Stimulated activated CD8-positive, alpha-beta memory T cell treated with anti-CD3 and anti-CD28 coated beads, Interleukin-4, amount 100 ng/mL, for 48 hours (primary cell): ENCODE measurements around the gene PDE4D.
"Not testable (repeated sequence)": the region's sequence is repeated elsewhere in the genome, so short reads cannot be mapped to it uniquely, and the experiment has no call there.

Experiments used
- DNase-seq: peaks from one replicate; pipeline ENCODE4 v3.0.0-alpha.2; 2020

Gene PDE4D

DNA sequence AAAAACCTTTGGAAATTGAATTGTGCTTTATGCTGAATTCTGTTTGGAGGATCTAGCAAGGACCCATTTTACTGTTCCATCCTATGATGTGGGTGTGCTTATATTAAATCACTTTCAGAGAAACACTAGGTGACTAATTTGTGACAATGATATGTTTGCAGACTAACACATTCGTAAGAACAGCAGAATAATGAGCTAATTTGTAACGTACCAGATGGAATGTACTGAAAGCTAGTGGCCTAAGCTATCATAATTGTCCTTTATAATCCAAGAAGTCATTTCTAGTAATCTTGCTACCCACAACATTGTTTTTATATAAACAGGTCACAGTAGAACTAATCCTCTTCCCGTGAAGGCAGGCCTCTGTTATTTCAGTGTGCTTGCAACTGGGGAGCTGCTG lies 292.5 kb downstream of the PDE4D start:
- DNase-seq, result no peak

DNA sequence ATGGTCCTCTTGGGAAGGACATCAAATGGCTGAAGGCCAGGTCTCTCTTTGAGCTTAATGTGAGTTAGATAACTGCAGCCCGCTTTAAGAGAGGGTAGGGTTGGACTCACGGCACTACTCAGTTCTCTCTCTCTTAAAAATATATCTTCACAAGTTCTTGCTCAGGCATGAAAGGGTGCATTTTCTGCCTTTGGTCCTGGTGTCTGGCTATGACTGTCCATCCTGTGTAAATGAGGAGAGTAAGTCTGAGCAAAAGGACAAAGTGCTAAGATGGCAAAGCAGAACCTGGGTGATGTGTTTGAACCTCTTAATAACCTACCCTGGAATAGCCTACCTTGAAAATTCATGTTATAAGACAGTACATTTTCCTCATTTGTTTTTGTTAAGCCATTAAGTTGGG lies 293.4 kb downstream of the PDE4D start:
- no peak for DNase-seq

DNA sequence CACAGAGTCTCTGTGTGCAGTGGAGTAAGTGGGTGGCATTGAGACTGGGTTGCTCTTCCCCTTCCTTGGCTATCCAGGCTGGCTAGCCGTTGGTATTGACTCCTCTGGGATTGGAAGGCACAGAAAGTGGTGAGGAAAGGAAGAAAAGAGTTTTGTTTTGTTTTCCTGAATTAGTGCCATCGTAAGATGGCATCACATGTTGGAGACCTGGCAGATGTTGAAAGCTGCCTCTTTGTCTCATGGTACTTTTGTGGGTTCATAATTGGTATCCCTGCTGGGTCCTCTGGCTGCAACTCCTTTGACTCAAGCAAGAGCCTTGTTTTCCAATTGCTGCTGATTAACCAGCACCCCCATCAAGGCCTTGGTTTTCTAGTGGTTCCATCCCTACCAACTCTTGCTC lies 293.8 kb downstream of the PDE4D start:
- DNase-seq, result no peak

DNA sequence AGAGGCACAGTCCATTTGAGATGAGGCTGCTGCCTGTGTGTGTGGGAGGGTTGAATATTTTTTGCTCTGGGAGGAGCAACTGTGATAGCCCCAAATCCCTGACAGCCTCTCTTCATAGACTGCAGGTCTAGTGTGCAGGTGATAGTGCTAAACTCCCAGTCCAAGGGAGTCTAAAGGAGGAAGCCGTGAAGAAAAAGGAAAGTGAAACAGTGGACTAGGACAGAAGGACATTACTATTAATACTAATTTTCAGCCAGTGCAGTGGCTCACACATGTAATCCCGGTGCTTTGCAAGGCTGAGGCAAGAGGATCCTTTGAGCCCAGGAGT lies 295.0 kb downstream of the PDE4D start:
- DNase-seq, result no peak

DNA sequence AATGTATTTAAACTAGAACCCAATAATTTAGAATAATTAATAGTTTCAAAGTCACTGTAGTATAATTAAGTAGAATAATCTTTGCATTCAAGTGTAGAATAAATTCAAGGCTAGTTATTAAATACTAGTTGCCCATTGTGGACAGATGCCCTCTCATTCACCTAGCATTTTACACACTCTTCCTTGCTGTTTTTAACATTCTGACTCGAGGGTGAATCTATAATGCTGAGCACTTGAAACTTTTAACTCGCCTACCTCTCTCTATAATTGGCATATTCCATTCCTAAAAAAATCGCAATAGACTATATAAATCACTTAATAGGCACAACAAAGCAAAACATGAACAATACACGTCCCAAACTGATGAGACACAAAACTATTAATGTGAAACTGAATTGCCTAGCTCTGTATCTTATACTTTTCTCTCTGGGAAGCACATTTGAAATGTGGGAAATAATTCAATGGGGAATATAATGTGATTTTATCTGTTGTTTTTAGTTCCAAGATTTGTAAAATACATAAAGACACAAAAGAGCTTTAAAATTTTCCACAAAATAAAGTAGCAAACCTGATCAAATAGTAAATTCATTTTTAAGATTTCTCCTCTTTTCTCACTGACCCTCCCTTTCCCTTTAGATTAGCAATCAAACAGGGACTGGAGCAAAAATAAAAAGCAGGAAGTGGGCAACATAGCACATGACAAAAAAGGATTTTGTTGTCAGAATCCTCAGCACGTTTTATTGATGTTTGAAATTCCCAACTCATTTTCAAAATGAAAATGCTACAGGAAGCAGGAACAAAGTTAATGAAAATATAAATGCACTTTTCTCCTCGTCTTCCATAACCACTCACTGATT lies 295.6 kb downstream of the PDE4D start:
- DNase-seq, result no peak

DNA sequence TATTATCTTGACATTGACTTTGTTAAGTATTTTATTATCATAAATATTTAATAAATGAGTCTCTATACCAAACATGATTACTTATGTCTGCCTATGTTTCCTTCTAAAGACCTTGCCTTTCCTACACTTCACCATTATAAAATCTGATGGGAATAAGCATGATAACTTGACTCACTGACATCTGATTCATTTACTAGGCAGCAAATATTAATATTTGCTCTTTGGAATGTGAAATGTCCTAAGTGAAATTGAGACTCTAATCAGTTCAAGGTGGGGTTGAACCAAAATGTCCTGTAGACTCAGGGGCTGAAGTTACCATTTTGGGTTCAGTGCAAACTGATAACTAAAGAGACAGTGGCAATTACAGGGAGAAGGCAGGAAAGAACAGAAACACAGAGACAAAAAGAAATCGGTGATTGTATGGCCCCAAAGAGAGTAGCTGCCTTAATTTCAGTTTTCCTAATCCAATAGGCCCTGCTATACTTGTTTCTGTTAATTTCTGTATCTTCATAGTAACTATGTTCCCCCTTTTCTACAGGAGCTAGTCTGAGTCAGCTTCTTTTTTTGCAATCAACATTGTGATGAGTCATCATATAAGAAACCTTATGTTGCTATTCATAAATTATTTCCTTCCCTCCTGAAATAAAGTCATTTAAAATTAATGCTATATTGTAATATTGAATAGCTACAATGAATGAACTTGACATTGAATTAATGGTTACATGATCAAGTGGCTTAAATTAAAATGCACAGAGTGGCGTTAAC lies 296.8 kb downstream of the PDE4D start:
- DNase-seq, result no peak

DNA sequence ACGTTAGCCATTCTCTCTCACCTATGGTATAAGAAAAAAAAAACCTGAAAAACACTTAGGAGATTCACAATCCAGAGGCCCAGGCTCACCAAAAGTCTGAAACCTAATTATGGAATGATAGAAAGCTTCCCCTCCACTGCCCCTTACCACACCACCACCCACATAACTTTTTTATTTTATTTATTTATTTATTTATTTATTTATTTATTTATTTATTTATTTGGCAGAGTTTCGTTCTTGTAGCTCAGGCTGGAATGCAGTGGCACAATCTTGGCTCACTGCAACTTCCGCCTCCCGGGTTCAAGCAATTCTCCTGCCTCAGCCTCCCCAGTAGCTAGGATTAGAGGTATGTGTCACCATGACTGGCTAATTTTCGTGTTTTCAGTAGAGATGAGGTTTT lies 299.4 kb downstream of the PDE4D start:
- not testable (repeated sequence) for DNase-seq

DNA sequence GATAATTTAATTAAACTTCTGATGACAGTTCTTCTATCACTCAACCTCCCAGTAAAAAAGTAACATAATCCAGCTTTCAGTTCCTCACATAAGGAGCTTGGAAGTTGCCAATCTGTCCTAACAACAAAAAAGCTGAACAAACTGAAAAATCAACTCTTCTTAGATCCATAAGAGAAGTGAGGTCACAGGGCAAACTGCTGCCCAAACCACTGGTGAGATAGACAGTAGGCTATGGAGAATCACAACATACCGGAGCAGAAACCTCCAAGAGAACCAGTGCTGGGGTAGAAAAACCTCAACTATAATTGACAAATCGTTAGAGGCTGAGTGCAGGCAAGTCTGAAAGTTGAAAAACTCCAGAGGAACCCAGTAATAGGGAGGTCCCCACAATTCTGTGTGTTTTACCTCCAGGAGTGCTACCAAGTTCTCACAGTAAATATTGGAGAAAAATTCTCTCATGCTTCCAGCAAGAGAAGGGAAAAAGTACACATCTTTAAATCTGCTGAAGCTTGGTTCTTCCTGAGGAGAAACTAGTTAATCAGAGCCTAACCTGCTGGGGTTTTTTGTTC lies 300.0 kb downstream of the PDE4D start:
- DNase-seq, result no peak

DNA sequence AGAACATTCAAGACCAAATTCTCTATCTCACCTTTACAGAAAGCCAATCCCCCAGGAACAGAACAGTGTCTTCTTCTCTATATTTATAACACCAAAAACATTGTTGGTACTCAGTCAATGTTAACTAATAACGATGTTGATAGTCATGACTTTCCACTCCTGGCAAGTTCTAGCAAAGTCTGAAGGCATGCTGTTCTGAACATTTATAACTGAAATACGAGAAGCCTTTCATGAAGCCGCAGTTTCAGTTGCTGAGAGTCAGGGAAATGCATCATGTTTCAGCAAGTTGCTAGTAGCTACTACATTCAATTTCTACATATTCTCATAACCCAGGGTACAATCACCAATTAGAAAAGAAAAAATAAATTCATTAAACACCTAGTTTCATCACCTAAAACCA lies 301.4 kb downstream of the PDE4D start:
- DNase-seq, result no peak

DNA sequence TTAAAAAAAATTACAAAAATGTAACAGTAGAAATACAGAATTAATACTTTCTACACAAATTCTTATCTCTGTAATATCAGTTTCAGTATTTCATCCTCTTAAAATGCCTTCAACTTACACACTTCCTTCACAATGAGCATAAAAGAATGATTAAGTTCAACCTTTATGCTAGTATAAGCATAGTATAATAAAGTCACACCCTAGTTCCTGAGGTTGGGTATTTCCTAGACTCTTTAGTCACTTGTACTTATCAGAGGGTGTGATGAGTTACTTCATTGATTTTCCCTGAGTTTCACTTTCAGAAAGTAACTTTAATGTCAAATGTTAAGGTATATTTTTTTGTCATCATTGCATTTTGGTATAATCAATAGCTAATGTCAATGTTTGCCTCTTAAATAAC lies 302.4 kb downstream of the PDE4D start:
- no peak for DNase-seq

DNA sequence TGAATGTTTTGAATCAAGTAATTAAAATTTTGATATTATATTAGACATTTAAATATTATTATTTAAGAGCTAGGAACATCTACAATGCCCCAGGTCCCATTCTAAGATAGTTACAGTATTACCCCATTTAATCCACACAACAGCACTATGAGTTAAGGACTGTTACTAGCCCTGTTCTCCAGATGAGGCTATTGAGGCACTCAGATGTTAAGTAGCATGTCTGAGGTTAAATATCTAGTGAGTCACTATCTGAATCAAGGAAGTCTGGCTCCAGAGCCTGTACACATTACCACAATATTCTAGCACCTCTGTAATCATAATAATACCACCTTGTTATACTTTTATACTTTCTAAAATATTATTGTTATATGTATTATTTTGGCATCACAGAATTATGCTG lies 304.6 kb downstream of the PDE4D start:
- no peak for DNase-seq

DNA sequence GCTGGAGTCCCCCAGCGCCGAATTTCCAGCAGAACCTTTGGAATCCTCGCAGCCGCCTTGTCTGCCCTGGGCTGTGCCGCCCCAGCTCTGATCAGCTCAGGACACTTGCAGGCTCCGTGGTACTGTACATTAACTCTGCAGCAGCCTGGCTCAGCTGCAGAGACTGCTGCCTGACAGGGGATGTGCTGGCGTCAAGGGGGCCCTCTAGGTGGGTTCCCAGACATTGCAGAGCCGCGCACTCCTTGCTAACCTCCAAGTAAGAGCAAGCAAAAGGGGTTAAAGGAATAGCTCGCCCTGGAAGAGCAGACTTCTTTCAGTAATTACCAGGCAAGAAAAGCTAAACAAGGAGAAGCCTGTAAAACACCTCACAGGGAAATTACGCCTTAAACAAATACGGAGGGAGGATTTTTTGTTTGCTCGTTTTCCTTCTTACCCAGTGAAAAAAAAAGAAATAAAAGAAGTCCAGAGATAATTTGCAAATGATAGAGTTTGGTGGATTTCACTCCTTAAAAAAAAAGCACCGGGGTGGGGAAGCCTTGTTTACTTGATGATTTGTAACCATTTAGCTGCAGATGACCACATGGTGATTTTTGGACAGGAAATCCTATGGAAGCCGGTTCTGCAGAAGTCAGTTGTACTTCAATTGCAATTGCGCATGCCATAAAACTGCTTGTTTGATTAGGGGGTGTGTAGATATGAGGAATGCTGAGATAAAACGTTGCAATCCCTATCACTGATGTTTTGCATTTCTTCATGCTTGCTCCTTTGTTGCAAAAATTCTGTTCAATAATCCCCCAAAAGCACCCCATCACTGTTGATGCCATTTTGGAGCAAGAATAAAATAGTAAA lies 305.8 kb downstream of the PDE4D start:
- DNase-seq, result no peak

DNA sequence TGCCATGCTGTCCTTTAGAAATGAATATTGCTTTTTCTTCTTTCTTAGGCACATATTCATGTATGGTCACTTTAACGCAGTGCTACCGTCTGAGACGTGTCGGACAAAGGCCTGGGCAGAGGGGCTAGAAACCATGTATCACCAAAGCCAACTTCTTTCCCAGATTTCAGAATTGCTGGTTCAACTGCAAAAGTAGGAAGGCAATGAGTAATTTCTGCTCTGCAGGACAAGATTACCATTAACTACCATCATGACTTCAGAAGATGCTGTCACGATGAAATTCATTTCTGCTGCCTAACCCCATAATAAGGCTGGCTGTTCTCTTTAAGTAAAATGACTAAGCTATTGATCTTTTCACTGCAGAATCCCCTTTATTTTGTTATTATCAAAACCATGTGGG lies 306.7 kb downstream of the PDE4D start:
- no peak for DNase-seq

DNA sequence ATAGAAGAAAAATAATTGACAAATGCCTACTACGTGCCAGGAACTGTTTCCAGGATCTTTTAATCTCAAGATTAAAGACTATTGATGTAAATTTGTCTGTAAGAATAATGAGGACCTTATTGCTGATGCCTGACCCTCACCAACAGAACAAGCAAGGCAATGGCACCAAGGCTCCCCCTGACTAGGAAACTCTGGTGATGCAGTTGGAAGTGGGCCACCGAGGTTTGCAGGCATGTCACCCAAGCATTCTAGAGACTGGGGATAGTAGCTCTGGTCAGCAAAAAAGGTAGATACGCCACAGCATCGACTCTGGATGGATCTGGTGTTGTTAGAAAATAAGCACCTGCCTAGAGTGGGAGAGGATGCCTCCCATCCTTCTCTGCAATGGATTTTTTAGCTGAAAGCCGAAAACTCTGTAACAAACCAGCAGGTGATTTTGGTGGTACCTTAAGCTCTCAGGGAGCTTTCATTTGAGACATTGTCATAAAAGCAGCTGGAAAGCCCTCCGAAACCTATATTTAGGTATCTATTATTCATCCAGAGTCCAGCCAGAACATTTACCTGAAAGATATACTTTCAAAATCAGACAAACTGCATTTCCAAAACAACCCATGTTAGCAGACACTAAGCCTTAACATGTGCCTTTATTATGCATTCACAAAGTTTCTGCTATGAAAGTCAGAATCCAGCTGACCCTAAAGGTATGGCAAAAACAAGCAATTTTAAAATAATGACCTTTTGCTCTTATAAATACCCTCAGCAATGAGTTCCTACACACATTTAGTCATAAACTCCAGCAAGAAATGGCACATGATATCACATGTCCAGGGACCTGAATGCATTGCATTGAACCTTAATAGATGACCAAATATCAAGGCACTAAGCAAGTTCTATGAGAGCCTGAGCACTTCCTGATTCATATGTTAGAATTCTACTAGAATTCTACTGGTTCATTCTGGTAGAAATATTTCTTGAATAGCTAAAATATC lies 308.4 kb downstream of the PDE4D start:
- DNase-seq, result no peak

DNA sequence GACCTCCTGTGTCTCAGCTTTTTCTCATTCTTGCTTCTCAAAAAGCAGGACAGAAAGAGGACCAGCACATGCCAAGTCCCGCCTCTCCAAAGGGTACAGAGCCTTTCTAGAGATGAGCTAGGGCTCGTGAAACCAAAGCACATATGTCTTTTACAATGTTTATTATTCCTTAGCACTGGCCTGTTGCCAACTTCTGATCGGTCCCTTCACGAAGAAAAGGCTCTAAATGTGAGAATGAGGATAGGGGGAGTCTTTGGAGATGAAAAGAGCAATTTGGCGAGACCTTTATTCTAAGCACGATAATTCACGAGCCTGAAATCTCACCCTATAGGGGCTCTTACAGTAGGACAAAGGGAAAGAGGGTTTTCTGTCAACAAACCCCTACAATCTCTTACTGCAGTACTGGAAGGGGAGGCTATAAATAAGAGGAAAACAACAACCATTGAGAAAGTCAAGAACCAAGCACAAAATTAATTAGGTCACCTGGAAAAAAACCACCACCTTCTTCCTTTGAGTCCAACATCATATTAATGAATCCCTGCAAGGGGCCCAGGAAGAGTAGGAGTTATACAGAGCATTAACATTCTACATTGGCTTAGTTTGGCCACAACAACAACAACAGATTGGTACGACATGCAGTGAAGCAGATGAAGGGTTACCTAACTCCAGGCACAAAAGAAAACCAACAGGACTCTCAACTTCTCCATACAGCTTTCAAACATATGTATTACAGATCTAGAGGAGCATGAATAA lies 309.5 kb downstream of the PDE4D start:
- DNase-seq, result no peak

DNA sequence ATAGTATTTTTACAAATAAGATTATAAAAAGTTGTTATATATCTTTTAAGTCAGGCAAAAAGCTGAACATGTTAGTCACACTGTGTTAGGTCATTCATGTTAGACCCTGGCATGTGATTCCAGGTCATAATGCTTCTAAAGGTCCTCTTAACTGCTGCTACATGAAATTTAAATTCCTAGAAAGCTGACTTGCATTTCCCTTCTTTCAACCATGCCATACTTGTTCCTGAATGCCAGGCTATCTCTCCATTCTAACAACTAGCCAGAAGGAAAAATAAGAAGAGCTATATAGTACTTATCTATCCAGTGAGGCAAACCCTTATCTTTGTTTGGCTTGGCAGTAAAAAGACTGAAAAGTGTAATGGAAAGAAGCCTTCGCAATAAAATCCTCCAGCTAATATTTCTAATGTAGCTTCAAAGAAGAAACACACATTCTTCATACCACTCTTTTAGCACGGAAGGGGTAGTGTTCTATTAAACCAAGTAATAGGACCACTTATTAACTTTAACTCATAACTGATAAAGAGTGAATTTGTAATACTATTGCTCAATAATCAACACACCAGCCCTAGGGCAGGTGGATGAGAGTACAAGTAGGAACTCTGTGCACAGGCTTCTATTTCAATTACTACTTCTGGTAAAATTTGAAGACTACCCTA lies 310.2 kb downstream of the PDE4D start:
- no peak for DNase-seq

DNA sequence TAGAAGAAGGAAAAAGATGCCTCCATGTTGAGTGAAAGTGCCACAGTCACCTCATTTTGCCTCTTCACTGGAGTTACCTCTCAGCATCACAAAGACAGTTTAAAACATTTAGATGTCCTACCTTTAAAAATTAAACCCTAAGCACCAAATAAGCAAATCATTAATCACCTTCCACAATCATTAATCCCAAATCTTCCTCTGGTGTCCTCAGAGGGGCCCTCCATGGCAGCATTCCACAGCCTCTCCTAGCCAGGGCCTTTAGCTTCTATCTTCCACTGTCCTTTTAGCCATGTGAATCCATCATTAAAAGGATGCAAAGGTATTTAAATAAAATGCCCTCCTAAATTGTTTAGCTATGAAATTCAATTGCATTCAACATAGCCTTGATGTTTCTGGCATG lies 310.8 kb downstream of the PDE4D start:
- DNase-seq, result no peak

DNA sequence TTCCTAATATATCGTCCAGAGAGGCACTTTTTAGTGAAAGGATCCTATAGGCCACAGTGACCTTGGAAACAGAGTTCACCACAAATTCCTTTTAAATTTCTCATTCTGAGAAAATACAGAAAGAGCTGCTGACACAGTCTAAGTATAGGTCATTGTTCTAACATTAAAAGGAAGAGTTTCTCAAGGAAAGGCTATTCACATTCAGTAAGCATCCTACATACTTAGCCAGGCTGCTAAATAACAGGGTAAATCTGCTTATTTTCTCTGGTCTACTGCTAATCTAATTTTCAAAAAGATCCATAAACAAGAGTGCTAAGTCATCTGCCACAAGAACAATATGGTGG lies 313.7 kb downstream of the PDE4D start:
- DNase-seq, result no peak

DNA sequence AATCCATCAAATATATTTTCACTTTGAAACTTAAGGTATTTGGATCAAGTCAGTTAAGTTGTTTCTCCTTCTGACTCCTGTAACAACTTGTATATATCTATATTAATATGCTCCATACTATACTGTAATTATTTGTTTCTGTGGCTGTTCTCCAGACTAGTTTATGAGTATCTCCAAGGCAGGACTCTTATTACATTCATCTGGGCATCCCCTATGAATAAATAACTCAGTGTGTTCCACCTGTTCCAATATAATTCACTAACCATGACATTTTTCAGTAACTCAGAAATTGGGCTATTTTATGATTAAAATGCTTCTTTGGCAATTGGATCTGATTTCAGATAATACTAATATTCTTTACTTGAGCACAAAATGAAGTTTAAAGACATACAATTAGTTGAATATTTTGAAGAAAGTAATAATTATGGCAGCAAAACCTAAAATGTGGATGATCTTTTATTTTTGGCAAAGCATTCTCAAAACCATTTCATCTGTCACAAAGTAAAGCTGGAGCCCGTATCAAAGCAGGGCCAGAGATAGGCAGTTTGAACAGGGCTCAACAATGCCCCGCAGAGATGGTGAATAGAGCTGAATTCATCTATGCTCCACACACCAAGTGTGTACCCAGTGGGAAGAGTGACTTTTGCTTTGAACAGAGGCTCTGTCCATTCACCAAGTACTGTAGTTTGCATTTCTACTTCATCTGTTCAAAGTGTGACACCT lies 314.3 kb downstream of the PDE4D start:
- DNase-seq, result no peak

DNA sequence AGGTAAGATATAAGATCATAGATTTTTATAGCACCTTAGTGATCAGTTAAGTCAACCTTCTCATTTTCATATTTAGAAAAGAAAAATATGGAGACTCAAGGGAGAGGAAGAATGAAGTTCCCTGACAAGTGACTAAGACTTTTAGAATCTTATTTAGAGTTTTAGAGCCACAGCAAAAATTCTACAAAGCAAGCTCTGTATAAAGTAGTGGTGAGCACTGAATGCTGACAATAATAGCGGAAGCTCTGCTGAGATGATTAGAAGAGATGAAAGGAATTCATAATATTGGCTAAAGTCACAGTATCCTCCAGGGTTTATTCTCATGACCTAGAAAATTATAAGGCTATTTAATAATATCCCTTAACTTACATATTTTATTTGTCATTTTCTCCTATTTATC lies 316.0 kb downstream of the PDE4D start:
- no peak for DNase-seq
